ENCODE data around the gene INPP5K.

Gene INPP5K

DNA sequence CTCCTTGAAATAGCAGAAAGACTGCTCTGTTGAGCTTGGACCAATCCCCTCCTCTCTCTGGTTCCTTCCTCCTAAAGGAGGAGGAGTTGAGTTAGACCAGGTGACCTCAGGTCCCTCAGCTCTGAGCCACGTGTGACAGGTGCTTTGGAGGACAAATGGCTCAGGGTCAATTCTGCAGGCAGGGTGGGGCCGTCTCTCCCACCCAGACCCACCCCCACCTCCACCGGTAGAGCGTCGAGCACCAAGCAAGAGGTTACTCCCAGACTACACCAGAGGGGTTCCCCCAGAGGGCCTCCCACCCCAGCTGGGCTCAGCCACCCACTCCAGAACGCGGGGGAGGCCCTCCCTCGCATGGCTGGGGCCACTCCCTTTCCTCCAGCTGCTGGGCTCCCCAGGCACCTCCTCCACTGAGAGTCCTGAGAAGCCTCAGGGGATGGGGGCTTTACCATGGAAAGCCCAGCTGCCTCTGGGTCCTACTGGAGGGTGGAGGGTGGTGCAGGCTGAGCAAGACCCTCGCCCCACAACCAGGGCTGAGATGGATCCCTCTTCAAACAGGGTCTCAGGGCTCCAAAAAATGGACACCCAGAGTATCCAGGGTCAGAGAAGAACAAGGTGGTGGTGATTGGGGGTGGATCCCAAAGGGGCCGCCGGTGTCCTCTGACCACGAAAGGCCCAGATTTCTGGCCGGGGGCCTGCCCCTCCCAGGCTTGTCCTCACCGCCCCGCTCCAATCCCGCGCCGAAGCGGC is 31.6 kb downstream of the INPP5K start:
- Histone ChIP-seq H3K27ac (ENCODE audit: low read depth, low read length) (peak overlapping the region; percentile 80), H2AFZ (ENCODE audit: low read length, unreplicated experiment) (peak overlapping the region; percentile 50)

DNA sequence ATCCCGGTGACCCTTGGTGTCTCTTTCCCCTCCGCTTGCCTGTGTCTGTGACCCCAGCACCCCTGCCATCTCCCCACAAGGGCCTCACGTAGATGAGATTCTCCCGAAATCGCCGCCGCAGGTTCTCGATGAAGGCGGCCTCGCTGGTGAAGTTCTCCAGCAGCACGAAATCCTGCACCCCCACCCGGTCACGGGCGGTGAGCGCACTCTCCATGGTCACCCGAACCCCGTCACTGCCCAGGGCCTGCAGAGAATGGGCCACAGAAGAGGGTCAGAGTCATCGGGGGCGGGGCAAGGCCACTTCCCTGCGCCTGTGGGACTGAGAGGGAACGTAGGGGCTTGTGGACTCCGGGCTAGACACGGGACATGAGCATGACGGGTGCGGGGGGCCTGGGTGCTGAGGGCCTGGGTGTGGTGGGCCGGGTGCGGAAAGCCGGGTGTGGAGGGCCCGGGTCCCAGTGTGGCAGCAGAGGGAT is 32.3 kb downstream of the INPP5K start:
- peaks cover 4% of the 10 kb centered on the region; the same call in 1 of the 2 replicates for H3K36me3 ChIP-seq (ENCODE audit: insufficient read depth, low read length)
- H3K4me1 ChIP-seq (ENCODE audit: control insufficient read depth, insufficient read depth, low read length, unreplicated experiment) = peaks cover 14% of the 10 kb centered on the region
- H2AFZ ChIP-seq (ENCODE audit: low read length, unreplicated experiment) = no peak overlapping the region
- peaks cover 19% of the 10 kb centered on the region for H3K79me2 ChIP-seq (ENCODE audit: control insufficient read depth, insufficient read depth, low read length, unreplicated experiment)
- H3K4me3 ChIP-seq (ENCODE audit: low read depth, low read length) = peak overlapping the region; percentile 98
- H3K27ac ChIP-seq (ENCODE audit: low read depth, low read length) = no peak overlapping the region
- H3K27me3 ChIP-seq (ENCODE audit: insufficient read depth, low read length) = no peaks in the 10 kb centered on the region

More for the DNA sequence above, 31.6 kb downstream of the INPP5K start:
- Histone ChIP-seq H3K79me2 (ENCODE audit: control insufficient read depth, insufficient read depth, low read length, unreplicated experiment) (peaks cover 23% of the 10 kb centered on the region), H3K27me3 (ENCODE audit: insufficient read depth, low read length) (no peaks in the 10 kb centered on the region), H3K36me3 (ENCODE audit: insufficient read depth, low read length) (peaks cover 4% of the 10 kb centered on the region; the same call in 1 of the 2 replicates), H3K4me1 (ENCODE audit: control insufficient read depth, insufficient read depth, low read length, unreplicated experiment) (peaks cover 15% of the 10 kb centered on the region), H3K4me3 (ENCODE audit: low read depth, low read length) (peak overlapping the region; percentile 98)

DNA sequence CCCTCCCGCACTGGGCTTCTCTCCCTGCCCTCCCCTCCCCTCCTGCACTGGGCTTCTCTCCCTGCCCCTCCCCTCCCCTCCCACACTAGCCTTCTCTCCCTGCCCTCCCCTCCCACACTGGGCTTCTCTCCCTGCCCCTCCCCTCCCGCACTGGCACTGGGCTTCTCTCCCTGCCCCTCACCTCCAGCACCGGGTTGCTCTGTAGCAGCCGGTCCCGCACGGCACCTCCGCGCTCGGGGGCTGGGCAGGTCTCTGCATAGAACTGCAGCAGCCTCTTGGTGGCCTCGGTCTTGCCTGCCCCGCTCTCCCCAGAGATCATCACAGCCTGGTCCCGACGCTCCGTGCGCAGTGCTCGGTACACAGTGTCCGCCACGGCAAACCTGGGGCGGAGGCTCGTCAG is 33.7 kb downstream of the INPP5K start:
- no peak overlapping the region for H3K4me3 ChIP-seq (ENCODE audit: low read depth, low read length)
- H3K27ac ChIP-seq (ENCODE audit: low read depth, low read length) = no peak overlapping the region
- H2AFZ ChIP-seq (ENCODE audit: low read length, unreplicated experiment) = no peak overlapping the region
- H3K27me3 ChIP-seq (ENCODE audit: insufficient read depth, low read length) = no peaks in the 10 kb centered on the region
- peaks cover 4% of the 10 kb centered on the region; the same call in 1 of the 2 replicates for H3K36me3 ChIP-seq (ENCODE audit: insufficient read depth, low read length)
- peaks cover 15% of the 10 kb centered on the region for H3K79me2 ChIP-seq (ENCODE audit: control insufficient read depth, insufficient read depth, low read length, unreplicated experiment)
- peaks cover 6% of the 10 kb centered on the region for H3K4me1 ChIP-seq (ENCODE audit: control insufficient read depth, insufficient read depth, low read length, unreplicated experiment)

DNA sequence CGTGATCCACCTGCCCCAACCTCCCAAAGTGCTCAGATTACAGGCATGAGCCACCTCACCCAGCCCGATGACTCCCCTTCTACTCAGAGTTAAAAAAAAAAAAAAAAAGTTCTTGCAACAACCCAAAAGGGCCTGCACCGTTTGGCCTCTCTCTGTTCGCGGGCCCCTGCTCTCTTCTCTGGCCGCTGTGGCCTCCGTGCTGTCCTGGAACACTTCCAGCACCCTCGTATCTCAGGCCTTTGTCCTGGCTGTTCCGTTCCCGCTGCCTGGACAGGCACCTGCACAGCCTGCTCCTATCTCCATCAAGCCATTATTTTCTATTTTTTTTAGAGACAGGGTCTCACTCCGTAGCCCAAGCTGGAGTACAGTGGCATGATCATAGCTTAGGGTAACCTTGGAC is 34.7 kb downstream of the INPP5K start:
- Histone ChIP-seq H3K79me2 (ENCODE audit: control insufficient read depth, insufficient read depth, low read length, unreplicated experiment) (peaks cover 15% of the 10 kb centered on the region), H3K36me3 (ENCODE audit: insufficient read depth, low read length) (peaks cover 4% of the 10 kb centered on the region; the same call in 1 of the 2 replicates), H3K27me3 (ENCODE audit: insufficient read depth, low read length) (no peaks in the 10 kb centered on the region), H3K4me3 (ENCODE audit: low read depth, low read length) (no peak overlapping the region), H3K27ac (ENCODE audit: low read depth, low read length) (no peak overlapping the region), H2AFZ (ENCODE audit: low read length, unreplicated experiment) (no peak overlapping the region), H3K4me1 (ENCODE audit: control insufficient read depth, insufficient read depth, low read length, unreplicated experiment) (peaks cover 6% of the 10 kb centered on the region)

DNA sequence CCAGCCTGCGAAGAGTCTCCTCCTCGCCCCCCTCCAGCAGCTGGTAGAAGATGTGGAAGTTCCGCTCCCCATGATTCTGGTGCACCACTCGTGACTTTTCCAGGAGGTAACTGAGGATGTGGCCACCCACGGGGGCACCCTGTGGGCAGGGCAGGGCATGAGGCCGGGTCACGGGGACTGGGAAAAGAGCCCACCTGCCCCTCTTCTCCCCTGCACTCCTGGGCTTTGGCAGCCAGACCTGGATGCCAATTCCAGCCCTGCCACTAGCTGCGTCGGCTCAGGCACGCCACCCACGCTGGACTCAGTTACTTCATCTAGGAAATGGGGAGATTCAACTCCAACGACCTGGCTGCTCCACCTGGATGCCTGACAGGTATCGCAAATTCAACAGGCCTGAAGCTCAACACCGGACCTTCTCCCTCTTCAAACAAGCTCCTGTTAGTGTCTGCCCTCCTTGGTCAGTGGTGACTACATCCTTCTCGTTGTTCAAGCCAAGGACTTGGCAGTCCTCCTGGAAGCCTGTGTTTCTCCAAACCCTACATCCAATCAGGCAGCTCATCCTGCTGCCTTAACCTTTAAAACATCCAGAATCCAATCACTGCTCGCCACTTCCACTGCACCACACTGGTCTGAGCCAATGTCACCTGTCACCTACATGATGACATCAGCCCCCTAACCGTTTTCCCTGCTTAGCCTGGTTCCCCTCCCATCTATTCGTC is 35.5 kb downstream of the INPP5K start:
- H3K4me1 ChIP-seq (ENCODE audit: control insufficient read depth, insufficient read depth, low read length, unreplicated experiment) = peaks cover 12% of the 10 kb centered on the region
- H3K27ac ChIP-seq (ENCODE audit: low read depth, low read length) = no peak overlapping the region
- no peak overlapping the region for H3K4me3 ChIP-seq (ENCODE audit: low read depth, low read length)
- peaks cover 4% of the 10 kb centered on the region; the same call in 1 of the 2 replicates for H3K36me3 ChIP-seq (ENCODE audit: insufficient read depth, low read length)
- no peak overlapping the region for H2AFZ ChIP-seq (ENCODE audit: low read length, unreplicated experiment)
- H3K79me2 ChIP-seq (ENCODE audit: control insufficient read depth, insufficient read depth, low read length, unreplicated experiment) = peaks cover 15% of the 10 kb centered on the region
- H3K27me3 ChIP-seq (ENCODE audit: insufficient read depth, low read length) = no peaks in the 10 kb centered on the region

DNA sequence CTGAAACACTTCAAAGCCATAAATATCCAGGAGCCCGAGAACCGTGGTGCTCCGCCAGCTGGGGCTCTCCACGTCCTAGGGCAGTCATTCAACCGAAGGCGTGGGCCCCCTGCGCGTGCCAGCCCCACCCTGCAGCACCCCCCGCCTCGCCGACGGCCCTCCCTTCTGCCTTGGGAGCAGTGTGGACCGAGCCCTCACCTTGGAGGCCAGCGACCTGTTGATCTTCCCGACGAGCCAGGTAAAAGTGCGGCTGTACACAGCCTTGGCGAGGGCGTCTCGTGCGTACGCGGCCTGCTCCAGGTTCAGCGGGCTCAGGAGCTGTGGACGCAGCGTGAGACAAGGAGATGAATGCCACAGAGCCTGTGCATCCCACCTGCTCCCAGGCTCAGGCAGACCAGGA is 38.0 kb downstream of the INPP5K start:
- H3K4me1 ChIP-seq (ENCODE audit: control insufficient read depth, insufficient read depth, low read length, unreplicated experiment) = peaks cover 6% of the 10 kb centered on the region
- H3K27ac ChIP-seq (ENCODE audit: low read depth, low read length) = no peak overlapping the region
- no peak overlapping the region for H3K4me3 ChIP-seq (ENCODE audit: low read depth, low read length)
- H3K36me3 ChIP-seq (ENCODE audit: insufficient read depth, low read length) = peaks cover 9% of the 10 kb centered on the region; the same call in 1 of the 2 replicates
- no peaks in the 10 kb centered on the region for H3K27me3 ChIP-seq (ENCODE audit: insufficient read depth, low read length)
- H2AFZ ChIP-seq (ENCODE audit: low read length, unreplicated experiment) = no peak overlapping the region
- H3K79me2 ChIP-seq (ENCODE audit: control insufficient read depth, insufficient read depth, low read length, unreplicated experiment) = no peaks in the 10 kb centered on the region

DNA sequence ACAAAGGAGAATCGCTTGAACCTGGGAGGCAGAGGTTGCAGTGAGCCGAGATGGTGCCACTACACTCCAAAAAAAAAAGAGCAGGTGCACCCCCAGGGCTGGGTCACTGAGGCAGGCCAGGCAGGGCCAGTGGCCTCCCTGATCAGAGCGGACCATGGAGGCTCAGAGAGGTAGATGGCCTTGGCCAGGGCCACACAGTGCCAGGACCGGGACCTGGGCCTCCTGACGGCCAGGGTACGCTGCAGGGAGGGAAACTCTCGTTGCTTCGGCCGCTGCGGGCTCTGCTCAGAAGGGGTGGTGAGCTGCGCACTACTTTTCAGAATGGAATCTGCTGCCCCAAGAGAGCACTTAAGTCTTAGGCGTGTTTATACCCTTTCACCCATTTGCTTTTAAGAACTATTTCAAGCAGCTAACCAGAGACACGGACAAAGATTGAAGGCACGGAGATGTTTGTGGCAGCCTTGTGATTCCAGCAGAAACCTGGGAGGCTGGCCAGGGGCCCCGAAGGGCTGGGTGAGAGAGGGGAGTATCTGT is 41.0 kb downstream of the INPP5K start:
- H3K27me3 ChIP-seq (ENCODE audit: insufficient read depth, low read length) = no peaks in the 10 kb centered on the region
- H3K4me3 ChIP-seq (ENCODE audit: low read depth, low read length) = no peak overlapping the region
- peaks cover 4% of the 10 kb centered on the region; the same call in 1 of the 2 replicates for H3K36me3 ChIP-seq (ENCODE audit: insufficient read depth, low read length)
- H3K4me1 ChIP-seq (ENCODE audit: control insufficient read depth, insufficient read depth, low read length, unreplicated experiment) = peaks cover 6% of the 10 kb centered on the region
- no peak overlapping the region for H2AFZ ChIP-seq (ENCODE audit: low read length, unreplicated experiment)
- no peak overlapping the region for H3K27ac ChIP-seq (ENCODE audit: low read depth, low read length)
- H3K79me2 ChIP-seq (ENCODE audit: control insufficient read depth, insufficient read depth, low read length, unreplicated experiment) = no peaks in the 10 kb centered on the region

DNA sequence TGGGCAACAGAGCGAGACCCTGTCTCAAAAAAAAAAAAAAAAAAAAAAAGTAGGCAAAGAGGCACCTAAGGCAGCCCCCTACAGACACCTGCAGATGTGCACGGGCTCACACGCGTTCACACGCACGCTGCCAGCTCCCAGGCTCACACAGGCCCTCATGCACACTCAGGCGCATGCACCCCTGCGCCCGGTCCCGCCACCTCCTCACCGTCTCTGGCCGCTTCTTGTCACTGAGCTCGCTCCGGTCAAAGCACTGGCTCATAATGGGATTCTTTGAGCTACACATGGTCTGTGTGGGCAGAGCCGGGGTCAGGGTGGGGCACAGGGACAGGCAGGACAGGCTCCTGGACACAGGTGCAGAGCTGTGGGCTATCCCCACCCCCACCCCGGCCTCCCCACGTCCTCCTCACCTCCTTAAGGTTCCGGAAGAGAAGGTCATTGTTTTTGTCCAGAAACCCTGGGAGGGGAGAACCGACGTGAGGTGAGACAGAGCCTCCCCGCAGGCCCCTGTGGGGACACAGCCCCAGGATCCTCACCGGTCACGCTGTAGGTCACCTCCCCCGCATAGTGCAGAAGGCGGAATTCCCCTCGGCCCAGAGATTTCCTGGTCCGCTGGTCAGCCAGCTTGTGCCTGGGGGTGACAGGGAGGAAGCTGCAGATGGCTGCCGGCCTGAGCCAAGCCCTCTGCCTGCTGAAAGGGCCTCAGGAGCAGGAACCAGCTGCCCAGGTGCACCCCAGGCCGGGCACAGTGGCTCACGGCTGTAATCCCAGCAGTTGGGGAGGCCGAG is 41.8 kb downstream of the INPP5K start:
- Histone ChIP-seq H3K27ac (ENCODE audit: low read depth, low read length) (no peak overlapping the region), H3K4me1 (ENCODE audit: control insufficient read depth, insufficient read depth, low read length, unreplicated experiment) (peaks cover 6% of the 10 kb centered on the region), H3K36me3 (ENCODE audit: insufficient read depth, low read length) (peaks cover 4% of the 10 kb centered on the region; the same call in 1 of the 2 replicates), H2AFZ (ENCODE audit: low read length, unreplicated experiment) (no peak overlapping the region), H3K4me3 (ENCODE audit: low read depth, low read length) (no peak overlapping the region), H3K79me2 (ENCODE audit: control insufficient read depth, insufficient read depth, low read length, unreplicated experiment) (no peaks in the 10 kb centered on the region), H3K27me3 (ENCODE audit: insufficient read depth, low read length) (no peaks in the 10 kb centered on the region)

DNA sequence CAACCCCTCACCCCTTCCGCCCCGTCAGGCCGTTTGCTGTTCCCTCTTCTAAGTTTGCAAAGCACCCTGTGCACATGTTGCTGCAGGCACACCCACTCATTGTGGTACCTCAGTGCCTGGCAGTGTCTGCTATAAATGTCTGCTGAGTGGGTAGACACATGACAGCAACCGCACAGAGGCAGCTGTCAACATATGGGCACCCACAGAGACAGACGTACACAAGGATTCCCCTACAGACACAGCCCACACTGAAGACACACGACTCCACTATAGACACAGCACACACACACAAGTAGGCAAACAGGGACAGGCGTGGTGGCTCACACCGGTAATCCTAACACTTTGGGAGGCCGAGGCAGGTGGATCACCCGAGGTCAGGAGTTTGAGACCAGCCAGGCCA is 42.6 kb downstream of the INPP5K start:
- peaks cover 4% of the 10 kb centered on the region; the same call in 1 of the 2 replicates for H3K36me3 ChIP-seq (ENCODE audit: insufficient read depth, low read length)
- peaks cover 6% of the 10 kb centered on the region for H3K4me1 ChIP-seq (ENCODE audit: control insufficient read depth, insufficient read depth, low read length, unreplicated experiment)
- H3K27ac ChIP-seq (ENCODE audit: low read depth, low read length) = no peak overlapping the region
- no peak overlapping the region for H2AFZ ChIP-seq (ENCODE audit: low read length, unreplicated experiment)
- H3K27me3 ChIP-seq (ENCODE audit: insufficient read depth, low read length) = no peaks in the 10 kb centered on the region
- no peaks in the 10 kb centered on the region for H3K79me2 ChIP-seq (ENCODE audit: control insufficient read depth, insufficient read depth, low read length, unreplicated experiment)
- no peak overlapping the region for H3K4me3 ChIP-seq (ENCODE audit: low read depth, low read length)

DNA sequence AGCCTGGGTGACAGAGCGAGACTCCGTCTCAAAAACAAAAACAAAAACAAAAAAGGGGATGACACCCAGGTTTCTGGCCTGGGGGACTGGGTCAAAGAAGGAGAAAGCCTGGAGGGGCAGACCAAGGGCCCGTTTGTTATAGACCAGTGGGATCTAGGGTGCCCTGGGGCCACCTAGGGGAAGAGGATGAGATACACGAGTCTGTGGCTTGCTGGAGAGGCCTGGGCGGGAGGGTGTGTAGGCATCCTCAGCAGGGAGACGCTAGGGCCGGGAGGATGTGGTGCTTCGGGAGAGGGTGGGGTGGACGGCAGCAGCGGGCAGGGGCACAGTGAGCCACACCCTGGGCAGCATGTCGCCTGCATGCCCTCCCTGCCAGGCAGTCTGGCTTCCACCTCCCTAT is 43.2 kb downstream of the INPP5K start:
- no peak overlapping the region for H3K4me3 ChIP-seq (ENCODE audit: low read depth, low read length)
- no peak overlapping the region for H2AFZ ChIP-seq (ENCODE audit: low read length, unreplicated experiment)
- H3K27ac ChIP-seq (ENCODE audit: low read depth, low read length) = no peak overlapping the region
- peaks cover 6% of the 10 kb centered on the region for H3K4me1 ChIP-seq (ENCODE audit: control insufficient read depth, insufficient read depth, low read length, unreplicated experiment)
- H3K79me2 ChIP-seq (ENCODE audit: control insufficient read depth, insufficient read depth, low read length, unreplicated experiment) = no peaks in the 10 kb centered on the region
- H3K27me3 ChIP-seq (ENCODE audit: insufficient read depth, low read length) = no peaks in the 10 kb centered on the region
- H3K36me3 ChIP-seq (ENCODE audit: insufficient read depth, low read length) = peaks cover 5% of the 10 kb centered on the region; the same call in 1 of the 2 replicates

All from ACC112 (cell line).